Astrocyte (in vitro differentiated cells and primary cell): ENCODE data around the gene TM4SF20.

Experiments used
- CTCF ChIP-seq: IDR thresholded peaks from 2 replicates; pipeline ENCODE4 v1.5.1; 2011; ENCODE audit warnings: low read depth, mild to moderate bottlenecking, inconsistent platforms, low read length, moderate library complexity; ENCODE audit not compliant: insufficient read depth
- EZH2 ChIP-seq: IDR thresholded peaks from 2 replicates; pipeline ENCODE4 v1.6.1; 2012; ENCODE audit warnings: mild to moderate bottlenecking, low read length, inconsistent platforms; ENCODE audit not compliant: insufficient read depth

GRCh38 chr2:227414846-227415245, 35.7 kb upstream of the TM4SF20 start:
- TF ChIP-seq CTCF (no peak), EZH2 (no peak)
